Measurements from ENCODE around the gene TAF5.
"Not testable (repeated sequence)": the region's sequence is repeated elsewhere in the genome, so short reads cannot be mapped to it uniquely, and the experiment has no call there.

Gene TAF5

DNA sequence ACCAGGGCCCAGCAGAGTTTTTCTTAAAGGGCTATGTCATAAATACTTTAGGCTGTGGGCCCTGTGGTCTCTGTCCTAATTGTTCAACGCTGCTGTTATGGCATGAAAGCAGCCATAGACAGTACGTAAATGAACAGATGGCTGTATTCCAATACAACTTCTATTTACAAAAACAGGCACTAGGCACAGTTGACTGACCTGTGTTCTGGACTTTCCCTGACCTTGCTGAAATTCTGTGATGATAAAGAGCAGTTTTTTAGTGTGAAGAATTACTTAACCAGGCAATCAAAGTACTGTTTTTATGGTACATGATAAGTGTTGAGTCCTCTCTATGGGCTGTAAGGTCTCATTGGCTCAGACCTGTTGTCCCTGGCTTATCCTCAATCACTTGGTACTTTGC, 45.8 kb downstream of the TAF5 start:
- no peak for DNase-seq (ENCODE audit: low read depth in 2 of 2)

DNA sequence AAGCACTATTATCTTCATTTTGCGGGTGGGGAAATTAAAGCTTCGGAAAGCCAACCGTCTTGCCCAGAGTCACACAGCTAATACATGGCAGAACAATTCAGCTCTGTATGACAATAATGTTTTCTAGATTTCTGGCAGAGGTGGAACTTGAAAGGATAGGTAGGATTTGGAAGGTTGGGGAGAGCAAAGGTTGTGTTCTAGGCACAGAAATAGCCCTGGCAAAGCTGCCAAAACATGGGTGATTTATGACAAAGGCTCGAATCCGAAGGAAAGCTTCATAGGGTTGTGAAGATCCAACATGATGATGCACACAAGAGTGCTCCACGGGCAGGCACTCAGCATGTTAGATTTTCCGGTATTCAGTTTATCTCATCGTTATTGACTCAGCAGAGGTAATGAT, 47.8 kb downstream of the TAF5 start:
- DNase-seq (ENCODE audit: low read depth in 2 of 2): no peak

DNA sequence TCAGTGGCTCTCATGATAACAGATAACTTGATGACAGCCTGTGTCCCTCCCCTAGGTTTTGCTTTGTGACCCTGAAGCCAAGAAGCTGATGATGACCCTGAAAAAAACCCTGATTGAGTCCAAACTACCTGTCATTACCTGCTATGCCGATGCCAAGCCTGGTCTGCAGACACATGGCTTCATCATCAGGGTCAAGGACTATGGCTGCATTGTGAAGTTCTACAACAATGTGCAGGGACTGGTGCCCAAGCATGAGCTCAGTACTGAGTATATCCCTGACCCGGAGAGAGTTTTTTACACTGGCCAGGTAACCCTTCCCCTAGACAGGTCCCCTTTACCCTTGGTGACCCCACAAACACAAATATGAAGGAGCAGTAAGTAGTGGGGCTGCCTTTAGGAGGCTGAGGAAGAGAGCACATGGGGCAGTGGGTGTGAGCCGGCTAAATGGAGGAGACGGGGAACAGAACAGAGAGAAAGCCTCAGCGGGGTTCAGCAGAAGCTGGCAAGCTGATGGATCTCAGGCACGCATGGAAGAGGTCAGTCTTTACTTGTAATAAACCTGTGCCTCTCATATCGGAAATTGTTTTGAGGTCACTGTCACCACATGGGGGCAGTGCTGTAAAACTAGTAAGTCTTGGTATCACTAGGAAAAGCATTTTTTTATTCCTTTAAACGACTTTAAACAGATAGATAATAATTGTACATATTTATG, 48.8 kb downstream of the TAF5 start:
- DNase-seq (ENCODE audit: low read depth in 2 of 2): peak in 1 of 2 donors; percentile 21

DNA sequence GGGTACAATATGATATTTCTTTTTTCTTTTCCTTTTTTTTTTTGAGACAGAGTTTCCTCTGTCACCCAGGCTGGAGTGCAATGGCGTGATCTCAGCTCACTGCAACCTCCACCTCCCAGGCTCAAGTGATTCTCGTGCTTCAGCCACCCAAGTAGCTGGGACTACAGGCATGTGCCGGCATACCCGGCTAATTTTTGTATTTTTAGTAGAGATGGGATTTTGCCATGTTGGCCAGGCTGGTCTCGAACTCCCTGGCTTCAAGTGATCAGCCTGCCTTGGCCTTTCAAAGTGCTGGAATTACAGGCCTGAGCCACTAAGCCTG, 49.3 kb downstream of the TAF5 start:
- not testable (repeated sequence) for DNase-seq (ENCODE audit: low read depth in 2 of 2)

DNA sequence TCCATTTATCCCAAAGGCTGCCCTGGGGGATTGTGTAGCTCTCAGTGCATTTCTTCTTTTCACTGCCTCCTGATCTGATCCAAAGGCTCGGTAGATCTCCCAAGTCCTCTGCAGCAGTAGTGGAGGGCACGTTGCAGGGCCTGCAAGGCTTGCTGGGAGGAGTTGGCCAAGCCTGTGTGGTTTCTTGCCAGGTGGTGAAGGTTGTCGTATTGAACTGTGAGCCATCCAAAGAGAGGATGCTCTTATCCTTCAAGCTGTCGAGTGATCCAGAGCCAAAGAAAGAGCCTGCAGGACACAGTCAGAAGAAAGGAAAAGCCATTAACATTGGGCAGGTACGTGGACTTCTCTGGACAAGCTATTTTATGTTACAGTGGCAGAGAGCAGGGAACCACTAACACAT, 49.8 kb downstream of the TAF5 start:
- no peak for DNase-seq (ENCODE audit: low read depth in 2 of 2)

DNA sequence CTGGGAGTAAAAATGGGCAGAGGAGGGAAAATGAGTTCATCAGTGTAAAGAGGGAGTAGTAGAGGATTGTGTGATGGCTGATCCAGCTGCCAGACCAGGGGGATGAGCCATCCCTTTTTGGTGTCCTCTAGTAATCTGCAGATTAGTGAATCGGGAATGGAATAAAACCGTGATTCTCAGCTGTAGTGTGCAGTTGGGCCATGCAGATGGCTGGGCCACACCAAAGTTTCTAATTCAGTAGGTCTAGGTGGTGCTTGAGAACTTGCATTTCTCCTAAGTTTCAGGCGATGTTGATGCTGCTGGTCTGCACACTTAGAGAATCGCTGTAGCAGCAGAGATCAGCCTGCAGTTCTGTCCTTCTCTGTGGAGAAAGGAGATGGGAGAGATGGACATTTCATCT, 51.3 kb downstream of the TAF5 start:
- DNase-seq (ENCODE audit: low read depth in 2 of 2): no peak

DNA sequence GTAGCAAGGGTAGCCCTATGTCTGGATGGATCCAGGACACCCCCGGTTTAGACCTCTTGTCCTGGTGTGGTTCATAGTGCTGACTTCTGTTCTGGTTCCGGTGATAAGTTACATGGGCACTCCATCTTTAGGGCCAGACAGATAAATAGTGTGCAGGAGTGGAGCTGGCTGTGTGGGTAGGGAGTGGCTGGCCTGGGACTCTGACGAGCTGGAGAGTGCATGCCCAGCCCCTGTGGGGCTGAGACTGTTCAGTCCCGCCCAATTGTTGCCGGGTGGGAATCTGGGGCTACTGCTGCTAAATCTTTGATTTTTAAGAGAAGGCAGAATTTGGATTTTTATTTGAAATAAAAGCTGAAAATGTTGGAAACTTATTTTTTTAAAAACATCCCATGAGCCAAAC, 56.0 kb downstream of the TAF5 start:
- no peak for DNase-seq (ENCODE audit: low read depth in 2 of 2)

DNA sequence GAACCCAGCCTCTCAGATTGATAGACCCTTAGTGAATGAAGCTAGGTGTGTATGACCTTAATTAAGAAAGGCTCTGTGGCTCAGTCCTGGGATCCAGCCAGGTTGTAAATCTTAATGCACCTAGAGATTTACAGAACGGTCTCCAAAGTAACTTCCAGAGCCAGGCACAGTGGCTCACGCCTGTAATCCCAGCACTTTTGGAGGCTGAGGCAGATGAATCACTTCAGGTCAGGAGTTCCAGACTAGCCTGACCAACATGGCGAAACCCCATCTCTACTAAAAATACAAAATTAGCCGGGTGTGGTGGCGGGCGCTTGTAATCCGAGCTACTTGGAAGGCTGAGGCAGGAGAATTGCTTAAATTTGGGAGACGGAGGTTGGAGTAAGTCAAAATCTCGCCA, 60.1 kb downstream of the TAF5 start:
- DNase-seq (ENCODE audit: low read depth in 2 of 2): no peak

DNA sequence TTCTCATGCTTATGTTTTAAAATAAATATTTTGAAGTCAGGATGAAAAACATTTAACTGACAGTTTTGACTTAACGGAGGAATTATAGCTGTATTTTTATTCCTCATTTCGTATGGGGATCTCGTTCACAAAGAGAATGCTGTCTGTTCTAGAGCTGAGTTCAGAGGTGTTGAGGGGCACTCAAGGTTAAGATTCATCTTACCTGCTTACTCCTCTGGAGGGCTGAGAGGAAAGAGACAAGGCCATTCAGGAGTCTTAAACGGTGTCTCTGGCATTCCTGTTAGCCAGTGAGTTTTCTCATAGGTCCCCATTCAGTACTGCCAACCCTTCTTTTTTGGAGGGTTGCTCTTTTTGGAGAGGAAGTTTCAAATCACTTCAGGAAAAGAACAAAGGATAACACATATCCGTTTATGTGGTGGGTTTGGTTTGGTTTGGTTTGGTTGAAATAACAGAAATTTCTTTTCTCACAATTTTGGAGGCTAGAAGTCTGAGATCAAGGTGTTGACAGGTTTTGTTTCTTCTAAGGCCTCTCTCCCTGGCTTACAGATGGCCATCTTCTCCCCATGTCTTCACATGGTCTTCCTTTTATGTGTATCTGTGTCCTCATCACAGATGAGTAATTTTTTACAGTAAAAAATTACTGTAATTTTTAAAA, 61.3 kb downstream of the TAF5 start:
- DNase-seq (ENCODE audit: low read depth in 2 of 2): no peak

DNA sequence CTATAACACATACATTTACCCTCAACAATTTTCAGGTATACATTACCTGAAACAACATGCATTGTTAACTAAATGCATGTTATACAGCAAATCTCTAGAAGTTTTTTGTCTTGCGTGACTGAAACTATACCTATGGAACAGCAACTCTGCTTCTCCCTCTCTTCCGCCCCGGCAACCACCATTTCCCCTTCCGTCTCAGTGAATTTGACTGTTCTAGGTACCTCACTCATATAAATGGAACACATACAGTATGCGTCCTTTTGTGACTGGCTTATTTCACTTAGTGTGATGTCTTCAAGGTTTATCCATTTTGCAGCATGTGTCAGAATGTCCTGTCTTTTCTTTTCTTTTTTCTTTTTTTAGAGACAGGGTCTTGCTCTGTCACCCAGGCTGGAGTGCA, 61.9 kb downstream of the TAF5 start:
- no peak for DNase-seq (ENCODE audit: low read depth in 2 of 2)

DNA sequence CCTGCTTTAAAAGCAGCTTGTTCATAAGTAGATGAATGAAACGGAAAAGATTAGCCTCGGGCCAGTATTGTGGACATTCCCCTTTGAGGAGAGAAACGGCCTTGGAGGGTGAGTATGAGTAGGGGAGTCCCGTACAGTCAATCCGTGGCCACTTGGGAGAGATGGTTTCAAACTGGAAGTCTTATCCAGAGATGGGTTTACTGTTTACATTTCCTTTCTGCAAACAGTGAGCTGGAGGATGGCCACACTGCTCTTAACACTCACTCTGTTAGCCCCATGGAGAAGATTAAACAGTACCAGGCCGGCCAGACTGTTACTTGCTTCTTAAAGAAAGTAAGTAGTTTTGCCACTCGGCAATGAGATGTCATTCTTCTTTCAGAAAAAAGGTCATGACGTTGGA, 64.1 kb downstream of the TAF5 start:
- no peak for DNase-seq (ENCODE audit: low read depth in 2 of 2)

DNA sequence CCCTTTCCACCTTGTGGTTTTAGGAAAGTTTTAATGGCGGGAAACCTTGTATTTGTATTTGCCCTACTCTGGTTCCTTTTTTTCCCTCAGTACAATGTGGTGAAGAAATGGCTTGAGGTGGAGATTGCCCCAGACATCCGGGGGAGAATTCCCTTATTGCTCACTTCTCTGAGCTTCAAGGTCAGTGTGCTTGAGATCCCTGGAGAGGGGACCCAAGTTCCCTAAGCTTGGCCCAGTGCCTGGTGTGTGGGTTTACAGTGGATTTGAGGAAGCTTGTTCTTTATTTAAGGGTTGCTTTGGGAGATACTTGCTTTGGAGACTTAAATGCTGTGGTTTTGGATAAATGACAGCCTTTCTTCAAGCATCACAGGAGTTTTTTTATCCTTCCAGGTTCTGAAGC, 66.1 kb downstream of the TAF5 start:
- DNase-seq (ENCODE audit: low read depth in 2 of 2): no peak

All from stimulated activated CD8-positive, alpha-beta memory T cell treated with anti-CD3 and anti-CD28 coated beads, Interleukin-15, amount 100 ng/mL, for 4 hours (primary cell).